Nephron (organoid): Measurements from ENCODE around the gene BTNL8.
"Not testable (repeated sequence)": the region's sequence is repeated elsewhere in the genome, so short reads cannot be mapped to it uniquely, and the experiment has no call there.

Source experiments
- H3K27ac Mint-ChIP-seq, 3 experiments: 2 replicates each; pipeline ENCODE4 v1.8.0; 2020; ENCODE audit warnings: mixed read lengths in 3 of 3, mild to moderate bottlenecking in 2 of 3, moderate library complexity in 1 of 3
- H3K27me3 Mint-ChIP-seq: 2 replicates; pipeline ENCODE4 v1.8.0; 2021; ENCODE audit warnings: low read depth, mild to moderate bottlenecking, moderate library complexity, mixed read lengths
- H3K36me3 Mint-ChIP-seq: 2 replicates; pipeline ENCODE4 v1.8.0; 2020; ENCODE audit warnings: low read depth, mixed read lengths
- H3K4me1 Mint-ChIP-seq: 2 replicates; pipeline ENCODE4 v1.8.0; 2020; ENCODE audit warnings: mixed read lengths
- H3K4me3 Mint-ChIP-seq, 3 experiments: 2 replicates each; pipeline ENCODE4 v1.8.0; 2020; ENCODE audit warnings: mild to moderate bottlenecking in 3 of 3, mixed read lengths in 3 of 3, moderate library complexity in 2 of 3
- H3K9me3 Mint-ChIP-seq: 2 replicates; pipeline ENCODE4 v1.8.0; 2020; ENCODE audit warnings: mixed read lengths
- CTCF ChIP-seq, 3 experiments: fragments of 200-600 bp; sonication (generic); IDR thresholded peaks; one replicate each; pipeline ENCODE4 v1.5.0; 2021; ENCODE audit warnings: antibody characterized with exemption in 3 of 3; ENCODE audit not compliant: unreplicated experiment in 3 of 3

The BTNL8 gene

DNA sequence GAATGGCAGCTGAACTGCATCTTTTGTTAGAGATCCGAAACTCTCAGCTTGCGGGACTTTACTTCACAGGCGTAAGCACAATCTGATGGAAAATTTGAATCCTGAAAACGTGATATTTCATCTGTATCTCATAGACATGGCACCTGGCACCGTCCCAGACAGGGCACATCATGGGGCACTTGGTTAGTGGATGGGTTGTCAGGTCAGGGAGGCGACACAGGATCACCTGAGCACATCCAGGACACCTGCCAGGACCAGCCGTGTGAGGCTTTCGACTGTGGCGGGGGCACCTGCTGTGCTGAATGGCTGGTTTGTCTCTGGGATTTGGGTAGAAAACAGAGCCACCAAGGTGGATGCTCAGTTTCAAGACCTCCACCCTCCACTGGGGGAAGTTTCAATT, 26.5 kb upstream of the BTNL8 start:
- no peak for TF ChIP-seq CTCF (IDR thresholded peaks at IDR 0.05; ENCODE audit: unreplicated experiment in 3 of 3)
- no peak overlapping the region for H3K27ac Mint-ChIP-seq
- H3K4me1 Mint-ChIP-seq = no peaks in the 10 kb centered on the region
- H3K27me3 Mint-ChIP-seq = peaks cover 9% of the 10 kb centered on the region
- no peaks in the 10 kb centered on the region for H3K36me3 Mint-ChIP-seq
- H3K9me3 Mint-ChIP-seq = no peaks in the 10 kb centered on the region
- no peak overlapping the region for H3K4me3 Mint-ChIP-seq

DNA sequence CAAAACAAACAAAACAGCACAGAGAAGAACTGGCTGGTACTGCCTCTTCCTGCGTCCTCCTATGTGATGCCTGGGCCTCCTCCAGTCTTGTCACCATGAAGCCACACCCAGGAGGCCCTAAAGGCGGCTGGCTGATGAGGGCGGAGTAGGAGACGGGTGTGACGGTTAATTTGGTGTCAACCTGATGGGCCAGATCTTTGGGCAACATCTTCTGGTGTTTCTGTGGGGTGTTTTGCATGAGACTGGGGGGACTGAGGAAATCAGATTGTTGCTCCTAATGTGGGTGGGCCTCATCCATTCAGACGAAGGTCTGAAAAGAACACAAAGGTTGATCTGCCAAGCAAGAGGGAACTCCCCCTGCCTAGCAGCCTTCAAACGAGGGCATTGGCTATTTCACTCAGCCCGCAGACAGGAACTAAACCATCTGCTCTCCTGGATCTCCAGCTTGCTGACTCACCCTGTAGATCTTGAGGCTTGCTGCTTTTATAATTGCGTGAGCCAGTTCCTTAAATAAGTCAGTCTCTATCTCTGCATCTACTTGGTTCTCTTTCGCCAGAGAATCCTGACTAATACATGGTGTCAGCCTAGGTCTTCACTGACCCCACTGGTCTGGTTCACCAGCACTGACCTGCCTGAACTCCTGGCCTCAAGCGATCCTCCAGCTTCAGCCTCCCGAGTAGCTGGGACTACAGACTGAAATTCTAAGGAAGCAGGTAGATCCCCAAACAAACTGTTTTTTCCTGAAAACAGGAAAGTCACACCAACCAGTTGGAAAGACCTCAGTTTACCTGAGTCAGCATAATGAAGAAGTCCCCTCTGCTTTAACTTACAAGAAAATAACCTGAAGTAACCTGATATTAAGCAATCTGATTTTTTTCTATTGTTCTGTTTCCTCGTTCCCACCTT, 25.1 kb upstream of the BTNL8 start:
- H3K36me3 Mint-ChIP-seq = no peaks in the 10 kb centered on the region
- no peaks in the 10 kb centered on the region for H3K4me1 Mint-ChIP-seq
- peaks cover 15% of the 10 kb centered on the region for H3K27me3 Mint-ChIP-seq
- H3K27ac Mint-ChIP-seq = no peak overlapping the region
- no peaks in the 10 kb centered on the region for H3K9me3 Mint-ChIP-seq
- no peak overlapping the region for H3K4me3 Mint-ChIP-seq
- TF ChIP-seq CTCF (IDR thresholded peaks at IDR 0.05; ENCODE audit: unreplicated experiment in 3 of 3) = no peak

DNA sequence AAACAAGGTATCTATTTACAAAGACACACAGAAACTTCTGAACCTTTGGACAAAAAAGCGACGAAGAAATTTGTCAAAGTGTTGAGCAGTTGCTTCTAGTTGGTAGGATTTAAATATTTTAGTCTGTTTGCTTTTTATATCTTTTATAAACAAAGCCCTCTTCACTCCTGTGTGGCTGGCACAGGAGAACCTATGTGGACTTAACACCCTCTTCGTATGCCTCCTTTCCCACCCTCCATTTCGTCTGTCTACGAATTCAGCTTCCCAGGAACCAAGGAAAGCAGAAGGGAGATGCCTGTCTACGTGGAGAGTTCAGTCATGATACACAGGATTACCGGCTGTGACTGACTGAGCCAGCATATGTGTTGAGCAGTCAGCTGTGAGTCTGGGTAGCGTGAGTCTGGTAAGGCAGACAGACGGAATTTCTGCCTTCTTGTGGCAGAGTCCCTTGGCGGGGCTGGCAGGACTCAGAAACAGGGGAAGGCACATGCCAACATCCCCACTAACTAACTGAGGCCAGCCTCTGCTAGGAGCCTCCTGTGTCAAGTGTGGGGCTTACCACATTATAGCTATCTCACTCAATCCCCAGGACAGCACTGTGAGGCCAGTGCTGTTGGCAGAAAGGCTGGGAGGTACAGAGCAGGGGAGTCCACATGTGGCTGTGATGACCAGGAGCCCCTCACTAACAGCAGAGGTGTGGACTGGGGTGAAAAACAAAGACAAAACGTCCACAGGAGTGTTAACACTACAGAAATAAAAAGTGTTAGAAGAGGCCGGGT, 24.0 kb upstream of the BTNL8 start:
- Mint-ChIP-seq H3K4me3 (no peak overlapping the region), H3K4me1 (no peaks in the 10 kb centered on the region), H3K27me3 (peaks cover 18% of the 10 kb centered on the region), H3K36me3 (no peaks in the 10 kb centered on the region), H3K27ac (no peak overlapping the region), H3K9me3 (no peaks in the 10 kb centered on the region)
- no peak for TF ChIP-seq CTCF (IDR thresholded peaks at IDR 0.05; ENCODE audit: unreplicated experiment in 3 of 3)

DNA sequence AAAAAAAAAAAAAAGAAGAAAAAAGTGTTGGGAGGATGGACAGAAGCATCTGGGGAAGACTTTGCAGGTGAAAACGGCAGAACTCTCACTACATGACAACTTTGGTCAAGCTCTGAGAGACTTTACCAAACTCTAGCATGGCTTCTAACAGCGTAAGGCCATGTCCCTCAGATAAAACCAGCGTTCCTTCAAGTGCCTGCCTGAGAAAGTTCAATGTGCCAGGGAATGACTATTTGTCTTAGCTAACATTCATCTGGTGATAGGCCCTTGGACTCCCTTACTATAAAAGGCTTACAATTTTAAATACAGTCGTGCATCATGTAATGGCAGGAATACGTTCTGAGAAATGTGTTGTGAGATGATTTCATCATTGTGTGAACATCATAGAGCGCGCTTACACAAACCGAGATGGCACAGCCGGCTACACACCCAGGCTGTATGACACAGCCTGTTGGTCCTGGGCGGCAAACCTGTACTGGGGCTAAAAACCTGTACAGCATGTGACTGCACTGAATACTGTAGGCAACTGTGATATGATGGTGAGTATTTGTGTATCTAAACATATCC, 23.0 kb upstream of the BTNL8 start:
- Mint-ChIP-seq H3K4me1 (no peaks in the 10 kb centered on the region), H3K4me3 (no peak overlapping the region), H3K27me3 (peaks cover 26% of the 10 kb centered on the region), H3K9me3 (no peaks in the 10 kb centered on the region), H3K36me3 (no peaks in the 10 kb centered on the region), H3K27ac (no peak overlapping the region)
- TF ChIP-seq CTCF (IDR thresholded peaks at IDR 0.05; ENCODE audit: unreplicated experiment in 3 of 3) = no peak

DNA sequence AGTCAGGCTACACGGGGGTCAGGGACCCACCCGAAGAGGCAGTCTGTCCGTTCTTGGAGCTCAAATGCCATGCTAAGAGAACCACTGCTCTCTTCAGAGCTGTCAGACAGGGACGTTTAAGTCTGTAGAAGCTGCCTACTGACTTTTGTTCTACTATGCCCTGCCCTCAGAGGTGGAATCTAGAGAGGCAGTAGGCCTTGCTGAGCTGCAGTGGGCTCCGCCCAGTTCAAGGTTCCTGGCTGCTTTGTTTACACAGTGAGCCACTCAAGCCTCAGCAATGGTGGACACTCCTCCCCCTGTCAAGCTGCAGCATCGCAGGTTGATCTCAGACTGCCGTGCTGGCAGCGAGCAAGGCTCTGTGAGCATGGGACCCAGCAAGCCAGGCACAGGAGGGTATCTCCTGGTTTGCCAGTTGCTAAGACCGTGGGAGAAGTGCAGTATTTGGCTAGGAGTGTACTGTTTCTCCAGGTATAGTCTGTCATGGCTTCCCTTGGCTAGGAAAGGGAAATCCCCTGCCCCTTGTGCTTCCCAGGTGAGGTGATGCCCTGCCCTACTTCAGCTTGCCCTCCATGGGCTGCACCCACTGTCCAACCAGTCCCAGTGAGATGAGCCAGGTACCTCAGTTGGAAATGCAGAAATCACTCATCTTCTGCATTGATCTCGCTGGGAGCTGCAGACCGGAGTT, 13.0 kb upstream of the BTNL8 start:
- H3K4me1 Mint-ChIP-seq = not testable (repeated sequence)

DNA sequence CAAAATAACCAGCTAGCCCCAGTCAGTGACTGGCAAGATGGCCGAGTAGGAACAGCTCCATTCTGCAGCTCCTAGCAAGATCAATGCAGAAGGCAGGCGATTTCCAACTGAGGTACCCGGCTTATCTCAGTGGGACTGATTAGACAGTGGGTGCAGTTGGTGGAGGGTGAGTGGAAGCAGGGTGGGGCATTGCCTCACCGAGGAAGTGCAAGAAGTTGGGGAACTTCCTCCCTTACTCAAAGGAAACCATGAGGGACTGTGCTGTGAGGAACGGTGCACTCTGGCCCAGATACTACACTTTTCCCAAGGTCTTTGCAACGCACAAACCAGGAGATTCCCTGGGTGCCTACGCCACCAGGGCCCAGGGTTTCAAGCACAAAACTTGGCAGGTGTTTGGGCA, 9.6 kb upstream of the BTNL8 start:
- H3K4me1 Mint-ChIP-seq = no peaks in the 10 kb centered on the region
- H3K4me3 Mint-ChIP-seq = no peak overlapping the region
- peaks cover 3% of the 10 kb centered on the region for H3K27me3 Mint-ChIP-seq
- H3K9me3 Mint-ChIP-seq = peaks cover 23% of the 10 kb centered on the region
- H3K27ac Mint-ChIP-seq = no peak overlapping the region
- H3K36me3 Mint-ChIP-seq = no peaks in the 10 kb centered on the region
- TF ChIP-seq CTCF (IDR thresholded peaks at IDR 0.05; ENCODE audit: unreplicated experiment in 3 of 3) = no peak

More for the DNA sequence above, 13.0 kb upstream of the BTNL8 start:
- Mint-ChIP-seq H3K9me3 (peaks cover 33% of the 10 kb centered on the region), H3K27me3 (peaks cover 17% of the 10 kb centered on the region)
- not testable (repeated sequence) for H3K36me3 Mint-ChIP-seq, H3K27ac Mint-ChIP-seq, H3K4me3 Mint-ChIP-seq

GRCh38 chr5:180895330-180895729, 3.6 kb upstream of the BTNL8 start:
- H3K4me3 Mint-ChIP-seq, H3K36me3 Mint-ChIP-seq, H3K27me3 Mint-ChIP-seq, H3K27ac Mint-ChIP-seq, H3K4me1 Mint-ChIP-seq: not testable (repeated sequence)
- peaks cover 25% of the 10 kb centered on the region for H3K9me3 Mint-ChIP-seq
